Activated CD8-positive, alpha-beta memory T cell treated with anti-CD3 and anti-CD28 coated beads, Interleukin-2, amount 10 ng/mL, durations not matched to agents 7 days and 5 days (primary cell): ENCODE data around the gene MPP3. TPM values are rescaled to one million over a fixed set of nuclear protein-coding genes. Genes with fewer than 3 reads are reported as not detected.
A peak's percentile ranks its signal among the peaks of the same experiment; 100 is the strongest.

ENCODE experiments used
- ATAC-seq: fragments of 150-1000 bp; cut with Tn5 transposase; one replicate; pipeline ENCODE4 v1.10.0; 2021; ENCODE audit warnings: moderate library complexity
- CTCF ChIA-PET: fragments of 350-600 bp; sonication (Branson Sonifier 250); formaldehyde crosslinking; loops from one replicate; lab custom pipeline; 2021; ENCODE audit warnings: antibody characterized with exemption; lab: Charles Lee
- DNase-seq: peaks from one replicate; pipeline ENCODE4 v3.0.0-alpha.2; 2020
- H3K27ac Mint-ChIP-seq: one replicate; pipeline ENCODE4 v1.8.0; 2021; ENCODE audit warnings: mild to moderate bottlenecking, mixed read lengths
- H3K27me3 Mint-ChIP-seq: one replicate; pipeline ENCODE4 v1.8.0; 2021; ENCODE audit warnings: mixed read lengths
- H3K36me3 Mint-ChIP-seq: one replicate; pipeline ENCODE4 v1.8.0; 2021; ENCODE audit warnings: mild to moderate bottlenecking, mixed read lengths
- H3K4me1 Mint-ChIP-seq: one replicate; pipeline ENCODE4 v1.8.0; 2021; ENCODE audit warnings: mixed read lengths
- H3K4me3 Mint-ChIP-seq: one replicate; pipeline ENCODE4 v1.8.0; 2021; ENCODE audit warnings: mild to moderate bottlenecking, moderate library complexity, mixed read lengths
- H3K9me3 Mint-ChIP-seq: one replicate; pipeline ENCODE4 v1.8.0; 2022; ENCODE audit warnings: low read depth, mixed read lengths
- total RNA-seq, 2 experiments: library from RNA; stranded (reverse); gene quantifications; one replicate each; pipeline ENCODE4 v1.2.3, GENCODE V29; 2021

Gene MPP3
- total RNA-seq, 2 experiments from 2014 or later, result not detected

DNA sequence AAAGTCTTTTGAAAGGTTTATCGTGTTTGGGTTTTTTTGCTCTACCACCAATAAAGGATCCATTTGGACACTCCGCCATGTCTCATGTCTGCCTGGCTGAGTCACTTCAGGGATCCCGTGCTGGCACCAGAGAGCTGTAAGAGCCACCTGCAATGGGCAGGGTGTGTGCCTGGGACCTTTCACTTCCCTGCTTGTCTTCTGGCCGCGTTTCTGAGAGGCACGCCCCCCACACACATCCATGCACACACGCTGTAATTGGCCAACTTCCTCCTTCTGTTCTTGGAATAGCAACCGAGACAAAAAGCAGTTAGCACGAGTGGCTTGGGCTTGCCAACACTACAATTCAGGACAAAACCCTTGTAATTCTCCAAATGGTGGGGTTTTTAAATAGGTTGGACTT, 64.6 kb downstream of the MPP3 start:
- CTCF ChIA-PET, result interaction anchor here (1.3 to 20.3 kb wide), 4 partner anchors 10 to 67 kb away, joined by 4 to 569 read pairs (median 12); partner anchors contain the start of genes CFAP97D1, DUSP3 and SOST
- no peaks in the 10 kb centered on the region for H3K9me3 Mint-ChIP-seq
- H3K27me3 Mint-ChIP-seq, result peaks cover 7% of the 10 kb centered on the region
- DNase-seq (no peak), ATAC-seq (no peak)
- H3K4me3 Mint-ChIP-seq, result no peak overlapping the region
- H3K4me1 Mint-ChIP-seq, result peaks cover 1% of the 10 kb centered on the region
- no peak overlapping the region for H3K27ac Mint-ChIP-seq
- H3K36me3 Mint-ChIP-seq, result no peaks in the 10 kb centered on the region

DNA sequence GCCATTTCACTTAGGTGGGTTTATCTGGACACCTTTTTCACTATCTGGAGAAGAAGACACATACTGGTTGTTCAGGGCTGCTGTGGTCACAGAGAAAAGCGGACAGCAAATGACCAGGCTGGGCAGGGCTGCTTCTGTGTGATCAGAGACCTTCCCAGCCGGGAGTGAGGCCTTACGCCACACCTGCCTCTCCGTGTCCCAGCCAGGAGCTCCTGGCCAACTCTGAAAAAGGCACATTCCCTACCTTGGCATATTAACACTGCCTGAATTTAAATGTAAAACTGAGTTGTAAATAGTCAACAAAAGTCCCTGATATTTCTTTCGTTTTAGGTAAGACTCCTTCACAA, 65.3 kb downstream of the MPP3 start:
- ATAC-seq (no peak), DNase-seq (no peak)
- Mint-ChIP-seq H3K27ac (no peak overlapping the region), H3K4me1 (no peaks in the 10 kb centered on the region), H3K4me3 (no peak overlapping the region), H3K27me3 (peaks cover 7% of the 10 kb centered on the region), H3K36me3 (no peaks in the 10 kb centered on the region), H3K9me3 (no peaks in the 10 kb centered on the region)
- CTCF ChIA-PET, result interaction anchor here (0.5 to 20.3 kb wide), 15 partner anchors 8 to 736 kb away, joined by 3 to 569 read pairs (median 4); partner anchors contain the start of genes CFAP97D1, DUSP3 and SOST

DNA sequence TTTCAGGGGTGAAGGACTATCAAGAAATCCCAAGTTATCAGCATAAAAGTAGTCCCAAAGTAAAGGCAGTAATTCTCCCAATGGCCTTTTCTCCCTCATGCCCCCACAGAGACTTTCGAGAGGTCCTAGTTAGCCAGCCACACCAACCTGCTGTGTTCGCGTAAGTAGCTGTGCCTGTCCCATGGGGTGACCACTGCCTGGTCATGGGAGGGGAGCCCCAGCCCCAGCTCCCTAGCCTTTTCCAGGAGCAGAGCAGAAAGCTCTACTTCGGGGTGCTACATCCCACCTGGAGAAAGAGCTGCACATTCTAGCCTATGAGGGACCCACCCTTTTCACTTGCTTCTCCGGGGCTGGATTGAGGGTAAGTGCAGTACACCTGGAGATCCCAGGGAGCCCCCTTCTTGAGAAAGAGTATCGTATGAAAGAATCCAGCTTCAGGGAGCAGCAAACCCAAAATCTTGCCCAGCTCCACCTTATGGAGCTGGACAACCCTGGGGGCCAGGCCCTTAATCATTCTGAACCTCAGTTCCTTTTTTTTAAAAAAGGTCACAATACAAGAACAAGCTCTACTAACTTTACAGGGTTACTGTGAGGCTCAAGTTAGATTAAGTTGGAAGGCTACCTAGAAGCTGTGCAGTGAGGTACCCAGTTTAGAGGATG, 65.8 kb downstream of the MPP3 start:
- peaks cover 10% of the 10 kb centered on the region for H3K27me3 Mint-ChIP-seq

DNA sequence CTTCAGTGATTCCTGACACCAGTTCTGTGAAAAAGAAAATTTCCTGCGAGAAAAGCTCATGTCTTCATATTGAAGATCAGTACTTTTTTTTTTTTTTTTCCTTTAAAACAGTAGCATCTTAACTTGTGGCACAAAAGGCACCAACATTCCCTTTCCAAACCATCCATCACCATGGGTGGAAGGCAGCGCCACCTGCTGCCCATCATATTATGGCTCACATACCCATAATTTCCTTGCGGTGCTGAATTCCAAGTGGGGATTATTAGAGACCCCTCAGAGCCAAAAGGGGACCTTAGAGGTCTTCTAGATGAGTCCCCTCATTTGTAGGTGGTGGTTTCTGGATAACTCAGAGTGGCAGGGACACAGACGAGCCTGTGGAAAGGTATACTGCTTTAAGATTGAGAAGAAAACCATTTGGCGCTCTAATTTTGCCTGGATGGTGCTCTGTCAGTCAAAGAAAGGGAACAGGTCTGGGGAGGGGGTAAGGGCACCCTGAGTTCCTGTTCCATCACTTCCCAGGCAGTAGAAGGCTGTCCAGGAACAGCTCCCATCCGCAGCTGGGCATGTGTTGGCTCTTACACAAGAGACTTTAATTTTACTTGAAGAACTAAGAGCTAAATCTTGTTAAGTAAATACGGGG, 66.4 kb downstream of the MPP3 start:
- H3K36me3 Mint-ChIP-seq, result no peaks in the 10 kb centered on the region
- DNase-seq (peak; percentile 54), ATAC-seq (no peak)
- peaks cover 10% of the 10 kb centered on the region for H3K27me3 Mint-ChIP-seq
- CTCF ChIA-PET, result interaction anchor here (0.5 to 20.3 kb wide), 36 partner anchors 9 to 852 kb away, joined by 3 to 569 read pairs (median 4); partner anchors contain the start of genes CFAP97D1, DUSP3 and PPY
- H3K4me3 Mint-ChIP-seq, result no peak overlapping the region
- no peaks in the 10 kb centered on the region for H3K4me1 Mint-ChIP-seq
- no peaks in the 10 kb centered on the region for H3K9me3 Mint-ChIP-seq
- H3K27ac Mint-ChIP-seq, result no peak overlapping the region

More for the DNA sequence above, 65.8 kb downstream of the MPP3 start:
- ATAC-seq (no peak), DNase-seq (no peak)
- H3K4me1 Mint-ChIP-seq, result no peaks in the 10 kb centered on the region
- no peaks in the 10 kb centered on the region for H3K9me3 Mint-ChIP-seq
- H3K4me3 Mint-ChIP-seq, result no peak overlapping the region
- no peaks in the 10 kb centered on the region for H3K36me3 Mint-ChIP-seq
- CTCF ChIA-PET, result interaction anchor here (0.5 to 20.3 kb wide), 24 partner anchors 8 to 852 kb away, joined by 3 to 569 read pairs (median 4); partner anchors contain the start of genes CFAP97D1, DUSP3 and SOST
- no peak overlapping the region for H3K27ac Mint-ChIP-seq

DNA sequence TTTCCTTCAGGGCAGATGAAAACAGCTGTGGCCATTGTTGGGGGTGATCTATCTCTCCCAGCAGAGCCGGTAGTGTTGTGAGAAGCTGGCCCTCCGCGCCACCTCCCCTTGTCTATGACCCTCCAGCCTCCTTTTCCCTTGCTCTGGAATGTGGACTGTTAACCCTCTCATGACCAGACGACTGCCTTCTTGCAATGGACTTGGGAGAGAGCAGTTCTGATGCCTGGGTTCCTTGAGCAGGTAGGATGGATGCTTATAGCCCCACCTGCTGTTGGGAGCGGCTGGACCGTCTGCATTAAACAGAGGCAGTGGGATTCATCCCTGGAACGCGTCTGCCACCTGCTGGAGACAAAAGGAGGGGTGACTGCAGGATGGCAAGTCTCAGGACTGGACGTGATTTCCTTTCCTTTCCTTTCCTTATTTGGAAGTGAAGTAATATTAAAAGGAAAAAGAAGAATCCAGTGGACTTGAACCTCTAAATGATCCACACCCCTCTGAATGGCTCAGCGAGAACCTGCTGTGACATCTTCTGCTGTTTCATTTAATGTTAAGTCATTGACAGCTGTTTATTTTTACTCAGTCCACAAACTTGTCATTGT, 72.6 kb downstream of the MPP3 start:
- H3K9me3 Mint-ChIP-seq, result no peaks in the 10 kb centered on the region
- DNase-seq (peak; percentile 94), ATAC-seq (peak; percentile 94)
- no peak overlapping the region for H3K4me3 Mint-ChIP-seq
- no peak overlapping the region for H3K27ac Mint-ChIP-seq
- no peaks in the 10 kb centered on the region for H3K4me1 Mint-ChIP-seq
- CTCF ChIA-PET, result interaction anchor here (0.8 to 20.3 kb wide), 23 partner anchors 9 to 264 kb away, joined by 3 to 569 read pairs (median 5); partner anchors contain the start of genes CD300LG, DUSP3 and MEOX1
- no peaks in the 10 kb centered on the region for H3K36me3 Mint-ChIP-seq
- peaks cover 30% of the 10 kb centered on the region for H3K27me3 Mint-ChIP-seq

DNA sequence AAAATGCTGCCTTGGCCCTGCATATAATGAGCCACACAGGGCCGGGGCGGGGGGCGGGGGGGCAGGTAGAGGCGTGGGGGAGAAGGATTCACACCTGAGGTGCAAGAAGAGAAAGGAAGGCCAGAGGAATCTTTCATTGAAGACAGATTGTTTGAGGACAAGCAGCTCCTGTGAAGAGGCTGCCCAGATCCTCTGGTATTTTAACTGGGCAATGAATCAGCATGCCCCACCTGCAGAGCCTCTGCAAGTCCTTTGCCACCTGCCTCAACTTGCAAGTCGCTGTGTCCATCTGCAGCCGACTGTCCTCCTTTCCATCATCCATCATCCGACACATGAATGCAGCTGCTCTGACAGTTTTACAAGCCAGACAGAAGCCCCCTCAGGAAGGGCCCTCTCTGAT, 73.1 kb downstream of the MPP3 start:
- no peak for DNase-seq
- Mint-ChIP-seq H3K27ac (no peak overlapping the region), H3K4me1 (no peaks in the 10 kb centered on the region), H3K4me3 (no peak overlapping the region), H3K36me3 (no peaks in the 10 kb centered on the region), H3K9me3 (no peaks in the 10 kb centered on the region), H3K27me3 (peaks cover 27% of the 10 kb centered on the region)
- no peak for ATAC-seq
- CTCF ChIA-PET, result interaction anchor here (0.9 to 20.3 kb wide), 17 partner anchors 10 to 190 kb away, joined by 3 to 569 read pairs (median 6); partner anchors contain the start of genes CD300LG and DUSP3

DNA sequence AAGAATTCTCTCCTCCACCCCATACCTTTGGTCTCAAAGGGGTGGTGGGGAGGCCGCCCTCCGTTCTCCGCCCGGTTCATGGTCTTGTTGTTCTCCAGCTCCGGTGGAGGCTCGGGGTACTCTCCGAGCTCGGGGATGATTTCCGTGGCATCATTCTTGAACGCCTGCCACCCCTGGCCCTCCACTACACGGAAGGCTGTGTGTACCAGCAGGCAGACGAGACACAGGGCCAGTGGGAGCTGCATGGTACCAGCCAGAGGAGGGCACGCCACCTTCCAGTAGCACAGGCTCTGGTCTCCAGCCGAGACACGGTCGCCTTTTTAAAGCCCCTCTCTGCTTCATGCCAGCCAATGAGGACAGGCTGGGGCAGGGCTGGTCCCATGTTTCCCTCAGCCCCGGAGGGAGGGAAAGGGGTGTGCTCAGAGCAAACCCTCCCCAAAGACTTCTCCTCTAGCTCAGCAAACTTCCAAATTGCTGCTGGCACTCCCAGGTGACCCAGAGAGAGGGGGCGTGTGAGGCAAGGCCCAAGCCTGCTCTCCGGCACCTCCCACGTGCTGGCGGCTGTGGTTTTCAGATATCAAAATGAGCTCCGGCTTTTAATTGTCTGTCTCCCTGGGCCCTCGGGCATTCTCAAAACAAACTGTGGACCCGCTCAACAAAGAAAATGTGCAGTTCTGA, 74.3 kb downstream of the MPP3 start, which contains the start of gene SOST:
SOST (minus strand) TSS at position 295 of the 678 bp plus-strand sequence; CDS start at position 245, 50 bp downstream.
- DNase-seq (no peak), ATAC-seq (no peak)
- CTCF ChIA-PET, result interaction anchor here (0.6 to 20.3 kb wide), 6 partner anchors 7 to 57 kb away, joined by 3 to 569 read pairs (median 8); no protein-coding TSS in a partner anchor
- Mint-ChIP-seq H3K36me3 (no peaks in the 10 kb centered on the region), H3K9me3 (no peaks in the 10 kb centered on the region), H3K27ac (no peak within 1 kb of the TSS), H3K4me3 (no peak within 1 kb of the TSS), H3K4me1 (peaks cover 10% of the 10 kb centered on the region), H3K27me3 (peaks cover 36% of the 10 kb centered on the region)

DNA sequence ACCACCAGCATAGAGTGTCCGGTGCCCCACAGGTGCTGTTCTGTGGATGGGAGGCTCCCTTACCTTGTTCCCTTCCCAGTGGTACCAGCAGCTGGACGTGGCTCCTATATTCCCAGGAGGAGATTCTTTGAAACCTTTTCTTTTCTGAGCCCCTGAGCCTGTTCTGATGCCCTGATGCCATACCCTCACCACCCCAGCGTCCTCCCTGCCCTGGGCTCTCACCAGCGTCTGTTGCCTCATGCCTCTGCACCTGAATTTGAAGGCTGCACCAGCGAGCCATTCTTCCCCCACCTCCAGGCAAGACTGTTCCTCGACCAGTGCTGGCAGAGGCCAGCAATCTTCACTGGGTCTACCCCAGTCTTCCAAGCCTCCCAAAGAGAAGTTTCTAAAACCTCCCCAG, 74.9 kb downstream of the MPP3 start:
- peaks cover 16% of the 10 kb centered on the region for H3K4me1 Mint-ChIP-seq
- H3K36me3 Mint-ChIP-seq, result no peaks in the 10 kb centered on the region
- peaks cover 40% of the 10 kb centered on the region for H3K27me3 Mint-ChIP-seq
- H3K27ac Mint-ChIP-seq, result no peak overlapping the region
- no peak for ATAC-seq
- no peaks in the 10 kb centered on the region for H3K9me3 Mint-ChIP-seq
- no peak for DNase-seq
- CTCF ChIA-PET, result interaction anchor here (0.6 to 20.3 kb wide), 6 partner anchors 8 to 56 kb away, joined by 3 to 569 read pairs (median 8); no protein-coding TSS in a partner anchor
- H3K4me3 Mint-ChIP-seq, result no peak overlapping the region

DNA sequence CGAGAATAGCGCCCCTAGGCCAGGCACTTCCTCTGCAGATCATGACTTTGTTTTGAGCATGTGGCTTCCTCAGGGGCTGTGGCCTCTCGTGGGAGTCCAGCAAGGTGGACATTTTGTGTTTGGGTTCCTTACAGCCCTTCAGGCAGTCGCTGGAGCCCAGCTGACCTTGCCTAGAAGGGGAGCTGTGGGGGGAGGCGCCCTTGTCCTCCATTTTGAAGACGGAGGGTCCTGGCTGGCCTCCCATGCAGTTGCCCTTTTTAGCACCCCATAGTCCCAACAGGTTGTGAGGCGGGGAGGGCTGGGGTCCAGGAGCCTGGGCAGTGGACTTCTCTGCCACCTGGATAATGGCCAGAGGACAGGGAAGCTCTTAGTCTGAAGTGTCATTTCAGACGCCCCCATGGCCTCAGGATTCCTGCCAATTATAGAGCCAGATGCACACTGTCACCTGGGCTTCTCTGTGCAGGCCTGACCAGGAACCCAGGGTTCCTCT, 75.7 kb downstream of the MPP3 start:
- ATAC-seq, result no peak
- H3K27me3 Mint-ChIP-seq, result peaks cover 46% of the 10 kb centered on the region
- H3K36me3 Mint-ChIP-seq, result no peaks in the 10 kb centered on the region
- peaks cover 21% of the 10 kb centered on the region for H3K4me1 Mint-ChIP-seq
- no peak overlapping the region for H3K27ac Mint-ChIP-seq
- H3K9me3 Mint-ChIP-seq, result no peaks in the 10 kb centered on the region
- CTCF ChIA-PET, result interaction anchor here (1.6 to 20.3 kb wide), 2 partner anchors 9 to 56 kb away, joined by 6 to 569 read pairs; no protein-coding TSS in a partner anchor
- DNase-seq, result no peak
- no peak overlapping the region for H3K4me3 Mint-ChIP-seq

DNA sequence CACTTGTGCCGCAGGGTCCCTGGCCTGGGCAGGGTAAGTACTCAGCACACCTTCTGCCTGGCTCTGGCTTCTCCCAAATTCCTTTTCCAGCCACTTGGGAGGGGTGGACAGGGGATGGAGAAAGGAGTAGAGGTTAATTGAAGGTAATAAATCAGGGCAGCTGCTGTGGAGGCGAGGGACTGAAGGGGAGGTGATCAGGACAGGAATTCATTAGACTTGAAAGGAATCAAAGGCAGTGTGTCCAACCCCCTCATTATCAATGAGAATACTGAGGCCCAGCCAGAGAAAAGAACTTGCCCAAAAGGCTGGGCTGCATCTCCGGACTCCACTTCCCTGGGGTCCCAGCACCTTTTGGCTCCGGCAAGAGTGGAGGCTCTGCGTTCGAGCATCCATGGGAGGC, 76.7 kb downstream of the MPP3 start:
- no peak for DNase-seq
- no peaks in the 10 kb centered on the region for H3K36me3 Mint-ChIP-seq
- H3K9me3 Mint-ChIP-seq, result no peaks in the 10 kb centered on the region
- H3K27ac Mint-ChIP-seq, result no peak overlapping the region
- H3K27me3 Mint-ChIP-seq, result peaks cover 53% of the 10 kb centered on the region
- ATAC-seq, result no peak
- no peak overlapping the region for H3K4me3 Mint-ChIP-seq
- CTCF ChIA-PET, result interaction anchor here (1.0 to 20.3 kb wide), 3 partner anchors 10 to 54 kb away, joined by 3 to 569 read pairs (median 7); no protein-coding TSS in a partner anchor
- H3K4me1 Mint-ChIP-seq, result peaks cover 21% of the 10 kb centered on the region

DNA sequence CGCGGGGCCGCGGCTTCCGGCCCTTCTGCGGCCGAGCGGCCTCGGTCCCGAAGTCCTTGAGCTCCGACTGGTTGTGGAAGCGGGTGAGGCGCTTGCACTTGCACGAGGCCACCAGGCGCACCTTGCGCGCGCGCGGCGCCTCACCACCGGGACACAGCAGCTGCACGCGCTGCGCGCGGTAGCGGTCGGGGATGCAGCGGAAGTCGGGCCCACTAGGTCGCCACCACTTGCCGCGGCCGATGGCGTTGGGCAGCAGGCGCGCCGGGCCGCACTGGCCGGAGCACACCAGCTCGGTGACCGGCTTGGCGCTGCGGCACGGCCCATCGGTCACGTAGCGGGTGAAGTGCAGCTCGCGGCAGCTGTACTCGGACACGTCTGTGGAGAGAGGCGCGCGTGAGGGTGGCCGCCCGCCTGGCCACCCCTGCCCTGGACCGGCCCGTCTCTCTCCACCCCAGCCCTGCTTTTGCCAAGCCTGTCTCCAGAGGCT, 77.5 kb downstream of the MPP3 start:
- Mint-ChIP-seq H3K27me3 (peaks cover 60% of the 10 kb centered on the region), H3K4me3 (no peak overlapping the region), H3K4me1 (peaks cover 21% of the 10 kb centered on the region), H3K9me3 (no peaks in the 10 kb centered on the region), H3K27ac (no peak overlapping the region), H3K36me3 (no peaks in the 10 kb centered on the region)
- peak; percentile 52 for DNase-seq
- ATAC-seq, result peak; percentile 56
- CTCF ChIA-PET, result interaction anchor here (1.0 to 20.3 kb wide), 4 partner anchors 11 to 66 kb away, joined by 3 to 569 read pairs (median 5); no protein-coding TSS in a partner anchor

DNA sequence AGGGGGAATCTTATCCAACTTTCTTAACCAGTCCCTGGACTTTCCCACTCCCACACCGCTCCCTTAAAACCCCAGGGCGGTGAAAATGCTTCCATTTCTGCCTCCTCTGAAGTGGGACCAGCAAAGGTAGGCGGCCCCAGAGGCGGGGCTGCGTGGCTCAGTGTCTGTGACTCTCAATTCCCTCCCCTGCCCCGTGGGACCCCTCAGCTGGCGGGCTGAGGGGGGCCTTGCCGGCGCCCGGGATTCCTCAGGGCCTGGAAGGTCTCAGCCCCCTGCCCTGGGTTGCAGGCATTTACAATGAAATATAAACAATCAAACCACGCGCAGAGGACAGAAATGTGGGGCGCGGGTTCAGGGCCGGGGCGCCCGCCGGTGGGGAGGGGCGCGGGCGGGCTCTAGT, 78.0 kb downstream of the MPP3 start:
- Mint-ChIP-seq H3K9me3 (no peaks in the 10 kb centered on the region), H3K4me3 (no peak overlapping the region), H3K27me3 (peaks cover 64% of the 10 kb centered on the region), H3K4me1 (peaks cover 21% of the 10 kb centered on the region), H3K27ac (no peak overlapping the region), H3K36me3 (no peaks in the 10 kb centered on the region)
- no peak for ATAC-seq
- no peak for DNase-seq
- CTCF ChIA-PET, result interaction anchor here (1.2 to 20.3 kb wide), 4 partner anchors 11 to 69 kb away, joined by 3 to 569 read pairs (median 5); no protein-coding TSS in a partner anchor
